ENCODE results near the gene C11orf58.

Gene C11orf58

DNA sequence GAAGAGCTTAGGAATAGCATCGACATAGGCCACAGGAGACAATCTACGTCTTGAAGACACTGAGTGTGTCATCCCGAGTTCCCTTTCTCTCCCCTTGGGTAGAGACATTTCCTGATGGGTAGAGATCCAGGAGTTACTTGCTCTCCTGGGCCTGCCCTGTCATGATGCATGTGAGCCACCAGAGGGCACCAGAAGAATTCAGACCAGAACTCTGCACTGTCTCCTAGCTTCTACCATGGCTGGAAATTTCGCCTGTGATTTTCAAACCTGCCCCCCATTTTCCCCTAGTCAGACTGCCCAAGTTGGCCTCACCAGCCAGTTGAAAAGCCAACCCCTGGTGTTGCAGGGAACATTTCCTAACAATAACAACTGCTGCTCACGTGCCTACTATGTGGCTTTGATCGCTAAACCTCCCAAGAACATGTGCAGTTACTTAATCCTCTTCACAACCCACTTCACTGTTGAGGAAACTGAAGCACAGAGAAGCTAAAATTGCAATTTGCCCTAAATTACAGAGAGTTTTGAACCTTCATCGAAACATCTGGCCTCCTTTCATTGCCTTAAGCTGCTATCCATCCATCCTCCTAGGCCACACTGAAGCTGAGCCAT, 47.2 kb downstream of the C11orf58 start:
- H2AFZ ChIP-seq = no peak overlapping the region
- H3K4me1 ChIP-seq = no peaks in the 10 kb centered on the region
- H3K27ac ChIP-seq = no peak overlapping the region
- H3K4me3 ChIP-seq (ENCODE audit: low read depth, low read length) = no peak overlapping the region
- TF ChIP-seq, protein P1, sequence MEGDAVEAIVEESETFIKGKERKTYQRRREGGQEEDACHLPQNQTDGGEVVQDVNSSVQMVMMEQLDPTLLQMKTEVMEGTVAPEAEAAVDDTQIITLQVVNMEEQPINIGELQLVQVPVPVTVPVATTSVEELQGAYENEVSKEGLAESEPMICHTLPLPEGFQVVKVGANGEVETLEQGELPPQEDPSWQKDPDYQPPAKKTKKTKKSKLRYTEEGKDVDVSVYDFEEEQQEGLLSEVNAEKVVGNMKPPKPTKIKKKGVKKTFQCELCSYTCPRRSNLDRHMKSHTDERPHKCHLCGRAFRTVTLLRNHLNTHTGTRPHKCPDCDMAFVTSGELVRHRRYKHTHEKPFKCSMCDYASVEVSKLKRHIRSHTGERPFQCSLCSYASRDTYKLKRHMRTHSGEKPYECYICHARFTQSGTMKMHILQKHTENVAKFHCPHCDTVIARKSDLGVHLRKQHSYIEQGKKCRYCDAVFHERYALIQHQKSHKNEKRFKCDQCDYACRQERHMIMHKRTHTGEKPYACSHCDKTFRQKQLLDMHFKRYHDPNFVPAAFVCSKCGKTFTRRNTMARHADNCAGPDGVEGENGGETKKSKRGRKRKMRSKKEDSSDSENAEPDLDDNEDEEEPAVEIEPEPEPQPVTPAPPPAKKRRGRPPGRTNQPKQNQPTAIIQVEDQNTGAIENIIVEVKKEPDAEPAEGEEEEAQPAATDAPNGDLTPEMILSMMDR (IDR thresholded peaks at IDR 0.05) = peak; percentile 51
- no peak overlapping the region for H3K4me2 ChIP-seq (ENCODE audit: low read length)
- no peaks in the 10 kb centered on the region for H3K36me3 ChIP-seq (ENCODE audit: control insufficient read depth, insufficient read depth, low read length)
- no peaks in the 10 kb centered on the region for H3K27me3 ChIP-seq (ENCODE audit: control insufficient read depth, insufficient read depth, low read length)
- H3K9me3 ChIP-seq (ENCODE audit: control insufficient read depth, low read length) = no peaks in the 10 kb centered on the region
- no peak overlapping the region for H3K9ac ChIP-seq
- H3K79me2 ChIP-seq = no peaks in the 10 kb centered on the region

DNA sequence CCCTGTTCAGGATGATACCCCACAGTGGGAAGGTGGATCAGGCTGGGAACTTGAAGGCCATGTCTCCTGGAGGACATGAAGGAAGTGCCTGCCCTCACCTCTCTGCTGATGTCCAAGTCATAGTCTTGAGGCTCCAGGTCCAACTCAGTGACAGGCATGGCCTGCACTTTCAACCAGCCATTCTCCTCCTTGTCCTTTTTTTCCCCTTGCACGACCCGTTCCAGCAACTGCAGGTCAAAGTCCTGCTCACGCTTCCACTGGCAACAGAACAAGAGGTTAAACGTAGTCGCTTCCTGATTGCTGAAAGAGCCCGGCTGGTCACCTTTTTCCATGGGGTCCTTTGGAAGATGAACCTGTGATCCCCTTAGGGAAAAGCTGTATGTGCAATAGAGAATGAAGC, 47.7 kb downstream of the C11orf58 start:
- H2AFZ ChIP-seq = no peak overlapping the region
- no peaks in the 10 kb centered on the region for H3K9me3 ChIP-seq (ENCODE audit: control insufficient read depth, low read length)
- H3K4me2 ChIP-seq (ENCODE audit: low read length) = no peak overlapping the region
- TF ChIP-seq, protein P1 (IDR thresholded peaks at IDR 0.05) = no peak
- H3K27me3 ChIP-seq (ENCODE audit: control insufficient read depth, insufficient read depth, low read length) = no peaks in the 10 kb centered on the region
- no peak overlapping the region for H3K4me3 ChIP-seq (ENCODE audit: low read depth, low read length)
- no peak overlapping the region for H3K9ac ChIP-seq
- no peaks in the 10 kb centered on the region for H3K4me1 ChIP-seq
- H3K27ac ChIP-seq = no peak overlapping the region
- no peaks in the 10 kb centered on the region for H3K36me3 ChIP-seq (ENCODE audit: control insufficient read depth, insufficient read depth, low read length)
- no peaks in the 10 kb centered on the region for H3K79me2 ChIP-seq

DNA sequence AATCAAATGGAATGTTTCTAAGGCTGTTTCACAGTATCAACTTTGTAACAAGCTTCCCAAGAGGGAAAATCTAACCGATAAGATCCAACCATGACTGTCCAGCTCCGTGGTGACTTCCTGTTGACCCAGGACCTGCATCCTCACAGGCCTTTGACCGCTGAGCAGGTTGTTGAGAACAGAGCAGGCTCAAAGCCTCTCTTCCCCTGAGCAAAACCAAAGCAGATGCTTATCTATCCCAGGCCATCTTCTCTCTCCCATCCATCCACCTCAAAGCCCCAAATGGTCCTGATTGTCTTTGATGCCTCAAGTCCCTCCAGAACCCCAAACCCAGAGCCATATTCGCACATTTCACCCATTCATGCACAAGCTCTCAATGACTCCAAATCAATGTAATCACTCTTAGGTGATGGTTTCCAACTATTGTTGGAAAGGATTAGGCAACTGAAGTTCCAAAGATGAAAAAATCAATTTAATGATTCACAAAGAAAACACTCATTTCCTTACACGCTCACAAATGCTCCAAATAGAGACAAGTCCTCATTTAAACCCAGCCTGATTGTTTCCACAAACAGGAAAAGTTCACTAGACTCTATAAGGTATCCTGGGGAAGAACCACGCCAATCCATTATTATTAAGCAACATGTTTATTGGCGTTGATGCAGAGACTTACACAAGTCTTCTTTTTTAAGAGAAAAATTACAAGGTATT, 48.7 kb downstream of the C11orf58 start:
- no peaks in the 10 kb centered on the region for H3K9me3 ChIP-seq (ENCODE audit: control insufficient read depth, low read length)
- TF ChIP-seq, protein P1 (IDR thresholded peaks at IDR 0.05) = no peak
- H3K4me2 ChIP-seq (ENCODE audit: low read length) = no peak overlapping the region
- no peak overlapping the region for H3K9ac ChIP-seq
- H3K4me3 ChIP-seq (ENCODE audit: low read depth, low read length) = no peak overlapping the region
- H3K27me3 ChIP-seq (ENCODE audit: control insufficient read depth, insufficient read depth, low read length) = no peaks in the 10 kb centered on the region
- no peaks in the 10 kb centered on the region for H3K79me2 ChIP-seq
- H3K4me1 ChIP-seq = peaks cover 5% of the 10 kb centered on the region
- H3K27ac ChIP-seq = no peak overlapping the region
- H2AFZ ChIP-seq = no peak overlapping the region
- H3K36me3 ChIP-seq (ENCODE audit: control insufficient read depth, insufficient read depth, low read length) = no peaks in the 10 kb centered on the region

DNA sequence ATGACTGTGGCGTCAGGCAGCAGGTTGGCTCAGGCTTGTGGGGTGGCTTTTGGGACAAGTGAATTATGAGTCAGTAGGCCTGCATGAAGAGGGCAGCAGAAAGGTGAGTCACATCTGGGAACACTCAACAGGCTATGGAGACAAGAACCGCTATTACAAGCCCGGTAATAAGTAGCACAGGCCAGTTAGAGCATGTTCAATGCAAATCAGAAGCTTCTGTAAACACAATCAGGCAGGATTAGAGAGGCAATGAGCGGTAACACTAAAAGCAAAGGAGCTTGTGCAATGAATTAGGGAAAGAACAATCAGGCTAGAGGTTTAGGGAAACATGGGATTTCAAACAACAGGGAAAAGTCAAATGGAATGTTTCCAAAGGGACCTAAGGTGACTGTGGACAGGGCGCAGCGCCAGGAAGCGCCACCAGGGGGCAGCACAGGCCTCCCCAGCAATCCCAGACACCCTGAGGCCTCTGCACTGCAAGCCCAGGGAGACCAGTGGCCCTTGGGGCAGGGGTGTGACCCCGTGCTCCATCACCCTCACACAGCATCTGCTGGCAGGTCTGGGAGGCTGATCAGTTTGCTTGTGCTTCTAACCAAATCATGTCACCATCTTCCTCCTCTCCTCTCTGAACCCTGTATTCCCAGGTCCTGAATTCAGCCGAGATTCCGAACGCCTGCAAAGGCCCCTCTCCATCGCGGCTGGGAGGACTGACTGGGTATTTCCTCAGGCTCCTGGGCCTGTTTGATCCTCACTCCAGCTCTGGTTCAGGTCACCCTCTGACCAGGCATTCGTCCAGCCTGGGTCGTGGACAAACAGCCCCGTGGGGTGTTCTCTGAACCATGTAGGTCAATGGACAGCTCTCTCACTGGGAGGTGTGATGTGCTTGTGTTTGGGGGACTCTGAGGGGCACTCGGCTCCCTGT, 50.0 kb downstream of the C11orf58 start:
- no peaks in the 10 kb centered on the region for H3K9me3 ChIP-seq (ENCODE audit: control insufficient read depth, low read length)
- no peaks in the 10 kb centered on the region for H3K36me3 ChIP-seq (ENCODE audit: control insufficient read depth, insufficient read depth, low read length)
- no peaks in the 10 kb centered on the region for H3K27me3 ChIP-seq (ENCODE audit: control insufficient read depth, insufficient read depth, low read length)
- H3K4me2 ChIP-seq (ENCODE audit: low read length) = no peak overlapping the region
- H3K4me1 ChIP-seq = peaks cover 5% of the 10 kb centered on the region
- H3K4me3 ChIP-seq (ENCODE audit: low read depth, low read length) = no peak overlapping the region
- H2AFZ ChIP-seq = no peak overlapping the region
- TF ChIP-seq, protein P1 (IDR thresholded peaks at IDR 0.05) = peak; percentile 81
- H3K9ac ChIP-seq = no peak overlapping the region
- H3K79me2 ChIP-seq = no peaks in the 10 kb centered on the region
- H3K27ac ChIP-seq = no peak overlapping the region
